Tibial nerve (tissue), 4 donors: ENCODE data around the gene LYRM7. TPM values are rescaled to one million over a fixed set of nuclear protein-coding genes. Genes with fewer than 3 reads are reported as not detected.

Experiments
- DNase-seq, 2 donors: peaks; one replicate each; pipeline ENCODE4 v3.0.0-alpha.2; 2019; ENCODE audit warnings: low spot score in 2 of 2
- H3K27ac ChIP-seq, 4 donors: fragments of 200-600 bp; sonication (generic) in 3 of 4; one replicate each; pipeline ENCODE4 v1.5.1; 2017 to 2019; ENCODE audit warnings: mild to moderate bottlenecking in 1 of 4
- H3K27me3 ChIP-seq, 2 donors: fragments of 200-600 bp; sonication (generic) in 1 of 2; one replicate each; pipeline versions ENCODE4 v1.5.1 to v1.6.0; 2017 to 2019
- H3K36me3 ChIP-seq, 3 donors: fragments of 200-600 bp; sonication (generic); one replicate each; pipeline ENCODE4 v1.5.1; 2018 to 2019
- H3K4me1 ChIP-seq, 4 donors: fragments of 200-600 bp; sonication (generic) in 3 of 4; one replicate each; pipeline ENCODE4 v1.5.1; 2017 to 2019
- H3K4me3 ChIP-seq, 4 donors: fragments of 200-600 bp; sonication (generic) in 3 of 4; one replicate each; pipeline ENCODE4 v1.5.1; 2017 to 2019; ENCODE audit warnings: mild to moderate bottlenecking in 1 of 4, moderate library complexity in 1 of 4
- H3K9me3 ChIP-seq, 4 donors: fragments of 200-600 bp; sonication (generic) in 3 of 4; one replicate each; pipeline ENCODE4 v1.5.1; 2017 to 2019
- EP300 ChIP-seq, 2 donors: sonication (generic); formaldehyde crosslinking; IDR thresholded peaks; one replicate each; pipeline ENCODE4 v1.6.1; 2017; ENCODE audit warnings: antibody characterized with exemption in 2 of 2, mild to moderate bottlenecking in 1 of 2
- POLR2A ChIP-seq, 2 donors: fragments of 450-650 bp; IDR thresholded peaks; one replicate each; pipeline ENCODE4 v1.6.1; 2017; ENCODE audit warnings: antibody characterized with exemption in 2 of 2, mild to moderate bottlenecking in 2 of 2, moderate library complexity in 2 of 2
- WGBS, 2 donors: methylation state at CpG; one replicate each; pipeline ENCODE4 v1.1.5; 2018; 5-methylcytosine and 5-hydroxymethylcytosine counted together
- total RNA-seq, 4 donors: library from RNA; depleted of rRNA; stranded (reverse); fragments of >200 nt; gene quantifications; one replicate each; pipeline ENCODE4 v1.1.0, GENCODE V29; 2016
- TF ChIP-seq, protein P1 (sequence below), 5 experiments: fragments of 200-600 bp in 3 of 5; fragments of 450-650 bp in 2 of 5; sonication (generic) in 3 of 5; IDR thresholded peaks; one replicate each; pipeline ENCODE4 v1.5.1; 2016 to 2019; ENCODE audit warnings: antibody characterized with exemption in 5 of 5, mild to moderate bottlenecking in 3 of 5, moderate library complexity in 2 of 5

Gene LYRM7
- total RNA-seq, 4 donors from 2014 or later, result 6.3 to 10.1 (median 8.3) TPM

- no peak for DNase-seq
- peak overlapping the region in 1 of 4 donors; percentile 40 for H3K27ac ChIP-seq
- H3K4me1 ChIP-seq, result no peaks in the 10 kb centered on the region
- TF ChIP-seq POLR2A (IDR thresholded peaks at IDR 0.05) (no peak), EP300 (IDR thresholded peaks at IDR 0.05) (no peak)
- TF ChIP-seq, protein P1, sequence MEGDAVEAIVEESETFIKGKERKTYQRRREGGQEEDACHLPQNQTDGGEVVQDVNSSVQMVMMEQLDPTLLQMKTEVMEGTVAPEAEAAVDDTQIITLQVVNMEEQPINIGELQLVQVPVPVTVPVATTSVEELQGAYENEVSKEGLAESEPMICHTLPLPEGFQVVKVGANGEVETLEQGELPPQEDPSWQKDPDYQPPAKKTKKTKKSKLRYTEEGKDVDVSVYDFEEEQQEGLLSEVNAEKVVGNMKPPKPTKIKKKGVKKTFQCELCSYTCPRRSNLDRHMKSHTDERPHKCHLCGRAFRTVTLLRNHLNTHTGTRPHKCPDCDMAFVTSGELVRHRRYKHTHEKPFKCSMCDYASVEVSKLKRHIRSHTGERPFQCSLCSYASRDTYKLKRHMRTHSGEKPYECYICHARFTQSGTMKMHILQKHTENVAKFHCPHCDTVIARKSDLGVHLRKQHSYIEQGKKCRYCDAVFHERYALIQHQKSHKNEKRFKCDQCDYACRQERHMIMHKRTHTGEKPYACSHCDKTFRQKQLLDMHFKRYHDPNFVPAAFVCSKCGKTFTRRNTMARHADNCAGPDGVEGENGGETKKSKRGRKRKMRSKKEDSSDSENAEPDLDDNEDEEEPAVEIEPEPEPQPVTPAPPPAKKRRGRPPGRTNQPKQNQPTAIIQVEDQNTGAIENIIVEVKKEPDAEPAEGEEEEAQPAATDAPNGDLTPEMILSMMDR (IDR thresholded peaks at IDR 0.05), result no peak
- peaks cover 0 to 12% (median 0%) of the 10 kb centered on the region in 3 donors for H3K36me3 ChIP-seq
- WGBS, 2 donors, result 59 to 68% methylated on average over 3 of the region's 3 CpGs
- H3K27me3 ChIP-seq, result no peaks in the 10 kb centered on the region
- H3K9me3 ChIP-seq, result no peaks in the 10 kb centered on the region
- H3K4me3 ChIP-seq, result no peak overlapping the region
Measured at GRCh38 chr5:131200560-131200959, 29.8 kb downstream of the LYRM7 start.

GRCh38 chr5:131204964-131205363 lies 34.2 kb downstream of the LYRM7 start:
- H3K27me3 ChIP-seq, result no peaks in the 10 kb centered on the region
- DNase-seq, result no peak
- no peaks in the 10 kb centered on the region for H3K4me1 ChIP-seq
- WGBS, 2 donors, result 77 to 85% methylated on average over 2 of the region's 2 CpGs
- H3K36me3 ChIP-seq, result peaks cover 0 to 12% (median 0%) of the 10 kb centered on the region in 3 donors
- no peak overlapping the region for H3K27ac ChIP-seq
- no peak overlapping the region for H3K4me3 ChIP-seq
- no peak for TF ChIP-seq EP300 (IDR thresholded peaks at IDR 0.05)
- no peak for TF ChIP-seq POLR2A (IDR thresholded peaks at IDR 0.05)
- TF ChIP-seq, protein P1 (IDR thresholded peaks at IDR 0.05), result no peak
- no peaks in the 10 kb centered on the region for H3K9me3 ChIP-seq

DNA sequence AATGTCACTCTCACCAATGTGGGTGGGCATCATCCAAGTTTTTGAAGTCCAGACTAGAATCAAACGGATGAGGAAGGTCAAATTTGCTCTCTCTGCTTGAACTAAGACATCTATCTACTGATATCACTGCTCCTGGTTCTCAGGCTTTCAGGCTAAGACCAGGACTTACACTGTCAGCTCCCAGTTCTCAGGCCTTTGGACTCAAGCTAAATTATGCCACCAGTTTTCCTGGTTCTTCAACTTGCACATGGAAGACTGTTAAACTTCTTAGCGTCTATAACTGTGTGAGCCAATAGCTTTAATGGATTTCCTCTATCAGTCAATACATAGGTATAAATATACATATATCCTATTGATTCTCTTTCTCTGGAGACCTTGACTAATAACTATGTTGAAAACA lies 35.3 kb downstream of the LYRM7 start:
- Histone ChIP-seq H3K4me3 (no peak overlapping the region), H3K4me1 (no peaks in the 10 kb centered on the region), H3K36me3 (peaks cover 0 to 12% (median 0%) of the 10 kb centered on the region in 3 donors), H3K9me3 (no peaks in the 10 kb centered on the region), H3K27me3 (no peaks in the 10 kb centered on the region), H3K27ac (no peak overlapping the region)
- 90 to 97% methylated on average over 2 of the region's 2 CpGs for WGBS, 2 donors
- no peak for DNase-seq
- TF ChIP-seq EP300 (IDR thresholded peaks at IDR 0.05), result no peak
- TF ChIP-seq, protein P1 (IDR thresholded peaks at IDR 0.05), result no peak

DNA sequence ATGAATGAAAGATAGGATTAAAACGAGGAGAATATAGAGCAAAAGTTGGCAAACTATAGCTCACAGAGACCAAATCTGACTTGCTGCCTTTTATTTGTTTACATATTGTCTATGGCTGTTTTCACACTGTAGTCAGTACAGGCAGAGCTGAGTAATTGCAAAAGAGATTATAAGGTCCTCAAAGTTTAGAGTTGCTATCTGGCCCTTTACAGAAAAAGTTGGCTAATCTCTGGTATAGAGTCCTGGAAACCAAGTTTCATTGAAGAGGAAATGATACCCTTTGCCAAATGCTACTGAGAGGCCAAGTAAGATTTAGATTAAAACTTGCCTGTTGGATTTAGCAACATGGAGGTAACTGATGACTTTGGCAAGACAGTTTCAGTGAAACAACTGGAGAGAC lies 36.0 kb downstream of the LYRM7 start:
- no peaks in the 10 kb centered on the region for H3K9me3 ChIP-seq
- no peak overlapping the region for H3K4me3 ChIP-seq
- WGBS, 2 donors, result 71 to 85% methylated on average over 1 of the region's 1 CpG
- no peak for DNase-seq
- no peaks in the 10 kb centered on the region for H3K4me1 ChIP-seq
- no peak overlapping the region for H3K27ac ChIP-seq
- H3K27me3 ChIP-seq, result no peaks in the 10 kb centered on the region
- peaks cover 0 to 7% (median 0%) of the 10 kb centered on the region in 3 donors for H3K36me3 ChIP-seq
- TF ChIP-seq, protein P1 (IDR thresholded peaks at IDR 0.05), result no peak
- TF ChIP-seq POLR2A (IDR thresholded peaks at IDR 0.05), result no peak
- TF ChIP-seq EP300 (IDR thresholded peaks at IDR 0.05), result no peak

GRCh38 chr5:131209175-131209505 lies 38.4 kb downstream of the LYRM7 start:
- H3K27ac ChIP-seq, result no peak overlapping the region
- H3K36me3 ChIP-seq, result no peaks in the 10 kb centered on the region
- 62 to 65% methylated on average over 1 of the region's 1 CpG for WGBS, 2 donors
- no peaks in the 10 kb centered on the region for H3K27me3 ChIP-seq
- no peak overlapping the region for H3K4me3 ChIP-seq
- H3K9me3 ChIP-seq, result no peaks in the 10 kb centered on the region
- DNase-seq, result no peak
- TF ChIP-seq, protein P1 (IDR thresholded peaks at IDR 0.05), result no peak
- TF ChIP-seq EP300 (IDR thresholded peaks at IDR 0.05) (no peak), POLR2A (IDR thresholded peaks at IDR 0.05) (no peak)
- H3K4me1 ChIP-seq, result no peaks in the 10 kb centered on the region
